GM12878 (cell line): ENCODE measurements around the gene PHF1. TPM values are rescaled to one million over a fixed set of nuclear protein-coding genes. Genes with fewer than 3 reads are reported as not detected.

ENCODE experiments used
- ATAC-seq: fragments of 200-7000 bp; cut with Tn5 transposase; 3 replicates; pipeline ENCODE4 v1.9.1; 2020; ENCODE audit warnings: mild to moderate bottlenecking, moderate library complexity
- BruUV-seq: library from RNA; stranded (reverse); fragments of 400-500 nt; replicated peaks from 2 replicates; lab custom pipeline; 2021; lab: Mats Ljungman, UMichigan
- CTCF ChIA-PET: fragments of 300-600 bp; sonication (Branson Sonifier 250); formaldehyde crosslinking; extraction: SDS; loops from one replicate; lab custom pipeline; 2021; ENCODE audit warnings: inconsistent platforms; lab: Yijun Ruan, JAX
- POLR2A ChIA-PET: fragments of 350-600 bp; formaldehyde crosslinking; extraction: SDS; loops from one replicate; lab custom pipeline; 2021; ENCODE audit warnings: inconsistent platforms; lab: Charles Lee
- RAD21 ChIA-PET: fragments of 300-600 bp; sonication (Branson Sonifier 250); formaldehyde crosslinking; loops from one replicate; lab custom pipeline; 2023; ENCODE audit warnings: antibody characterized with exemption; ENCODE audit not compliant: unreplicated experiment; lab: Charles Lee
- SMC1A ChIA-PET: fragments of 300-600 bp; sonication (Branson Sonifier 250); formaldehyde crosslinking; loops from one replicate; lab custom pipeline; 2023; ENCODE audit not compliant: unreplicated experiment, uncharacterized antibody; lab: Charles Lee
- DNase-seq: peaks from one replicate; pipeline ENCODE4 v3.0.0-alpha.2; 2011; ENCODE audit warnings: low read depth, low spot score
- FAIRE-seq: peaks from 3 replicates; lab custom pipeline; 2011; peaks lifted over from hg19 to GRCh38; lab: Jason Lieb, UNC
- H2AFZ ChIP-seq: 2 replicates; pipeline ENCODE4 v1.6.0; 2011; ENCODE audit warnings: low read depth, low read length, control low read depth; ENCODE audit not compliant: control insufficient read depth
- H3K27ac ChIP-seq: 2 replicates; pipeline ENCODE4 v1.5.1; 2011; ENCODE audit warnings: control low read depth; ENCODE audit not compliant: control insufficient read depth, insufficient read depth
- H3K27me3 ChIP-seq, 2 experiments: replicated peaks in 1 of 2; 2 replicates each; pipeline versions ENCODE4 v1.6.0 to v1.6.1; 2011; ENCODE audit warnings: low read length in 1 of 2; ENCODE audit not compliant: control insufficient read depth in 2 of 2, insufficient read depth in 2 of 2
- H3K36me3 ChIP-seq, 2 experiments: 2 replicates each; pipeline ENCODE4 v1.5.1; 2011; ENCODE audit warnings: low read length in 1 of 2; ENCODE audit not compliant: control insufficient read depth in 2 of 2, insufficient read depth in 2 of 2
- H3K4me1 ChIP-seq: 2 replicates; pipeline ENCODE4 v1.6.1; 2011; ENCODE audit warnings: mild to moderate bottlenecking, low read length, moderate library complexity, mixed read lengths; ENCODE audit not compliant: control insufficient read depth, insufficient read depth
- H3K4me2 ChIP-seq: 2 replicates; pipeline ENCODE4 v1.6.0; 2011; ENCODE audit warnings: control low read depth; ENCODE audit not compliant: control insufficient read depth, insufficient read depth
- H3K4me3 ChIP-seq: fragments of 200-600 bp; sonication (generic); 2 replicates; pipeline ENCODE4 v1.5.1; 2016
- H3K79me2 ChIP-seq: 2 replicates; pipeline ENCODE4 v1.6.0; 2011; ENCODE audit warnings: low read length; ENCODE audit not compliant: control insufficient read depth, insufficient read depth
- H3K9ac ChIP-seq: 2 replicates; pipeline ENCODE4 v1.8.0; 2011; ENCODE audit warnings: low read length, control low read depth, mixed read lengths; ENCODE audit not compliant: control insufficient read depth, insufficient read depth
- H3K9me3 ChIP-seq: replicated peaks from 3 replicates; pipeline ENCODE4 v1.5.1; 2011; ENCODE audit warnings: mild to moderate bottlenecking, low read length; ENCODE audit not compliant: control insufficient read depth, insufficient read depth
- H4K20me1 ChIP-seq: 2 replicates; pipeline ENCODE4 v1.6.0; 2011; ENCODE audit not compliant: control insufficient read depth, insufficient read depth
- DPF2 ChIP-seq: fragments of 450-650 bp; IDR thresholded peaks from 2 replicates; pipeline ENCODE4 v1.6.1; 2017; ENCODE audit warnings: mild to moderate bottlenecking
- LARP7 ChIP-seq: fragments of 450-650 bp; IDR thresholded peaks from 2 replicates; pipeline ENCODE4 v1.6.1; 2017; ENCODE audit warnings: mild to moderate bottlenecking
- NBN ChIP-seq: fragments of 450-650 bp; IDR thresholded peaks from 2 replicates; pipeline ENCODE4 v1.6.1; 2016
- SMAD5 ChIP-seq: IDR thresholded peaks from 2 replicates; pipeline ENCODE4 v1.6.1; 2016; ENCODE audit warnings: antibody characterized with exemption, low read depth
- SMARCA5 ChIP-seq: fragments of 450-650 bp; IDR thresholded peaks from 2 replicates; pipeline ENCODE4 v1.6.1; 2017; ENCODE audit warnings: mild to moderate bottlenecking
- STAT1 ChIP-seq: fragments of 450-650 bp; conservative IDR thresholded peaks from 2 replicates; pipeline ENCODE4 v1.6.1; 2014; ENCODE audit warnings: antibody characterized with exemption, mild to moderate bottlenecking
- WGBS: methylation state at CpG from one replicate; pipeline ENCODE4 v1.1.6; 2016; ENCODE audit warnings: low lambda C conversion rate; ENCODE audit not compliant: insufficient replicate concordance, insufficient coverage; ENCODE audit errors: missing lambda C conversion rate; 5-methylcytosine and 5-hydroxymethylcytosine counted together
- in situ Hi-C: fragments of 300-500 bp; cut with MboI; formaldehyde crosslinking; loops from 9 replicates; pipeline ENCODE4 v1.14.3; 2018; ENCODE audit warnings: mixed read lengths
- intact Hi-C: fragments of 100-400 bp; cut with micrococcal nuclease; formaldehyde crosslinking; loops from one replicate; pipeline ENCODE4 v1.14.2; 2022; ENCODE audit not compliant: unreplicated experiment
- polyA plus RNA-seq, 11 experiments: library from polyadenylated mRNA; depleted of rRNA in 4 of 11; unstranded in 6 of 11; stranded (reverse) in 5 of 11; fragments of >200 nt; fragmentation: Nextera tagmentation in 4 of 11; fragmentation: Illumina TruSeq in 1 of 11; extraction: Ambion mirVana in 4 of 11; extraction: Trizol in 1 of 11; gene quantifications; 1 replicate in 1 of 11; 2 replicates in 10 of 11; pipeline versions ENCODE4 v1.2.1 to v1.2.3, GENCODE V29; 2011 to 2016; ENCODE audit warnings: inconsistent platforms in 2 of 11, missing spikeins in 2 of 11, low read depth in 1 of 11
- total RNA-seq, 4 experiments: library from RNA; depleted of rRNA in 3 of 4; stranded (reverse); fragments of >200 nt in 3 of 4; fragmentation: Illumina TruSeq in 1 of 4; extraction: Trizol in 1 of 4; gene quantifications; 2 replicates each; pipeline versions ENCODE4 v1.2.1 to v1.2.3, GENCODE V29; 2013 to 2021
- TF ChIP-seq, protein P1 (sequence below): fragments of 450-650 bp; conservative IDR thresholded peaks from 2 replicates; pipeline ENCODE4 v1.6.1; 2017; ENCODE audit warnings: mild to moderate bottlenecking, moderate library complexity
- TF ChIP-seq, protein P2 (sequence below): fragments of 450-650 bp; IDR thresholded peaks from 2 replicates; pipeline ENCODE4 v1.6.1; 2017; ENCODE audit warnings: mild to moderate bottlenecking, moderate library complexity

PHF1 gene
- total and polyA plus RNA-seq, 10 of the 15 experiments (the other 5 are each of a cell fraction or from before 2014, with no cell fraction given) = 1.3 to 17.8 (median 6.2) TPM

DNA sequence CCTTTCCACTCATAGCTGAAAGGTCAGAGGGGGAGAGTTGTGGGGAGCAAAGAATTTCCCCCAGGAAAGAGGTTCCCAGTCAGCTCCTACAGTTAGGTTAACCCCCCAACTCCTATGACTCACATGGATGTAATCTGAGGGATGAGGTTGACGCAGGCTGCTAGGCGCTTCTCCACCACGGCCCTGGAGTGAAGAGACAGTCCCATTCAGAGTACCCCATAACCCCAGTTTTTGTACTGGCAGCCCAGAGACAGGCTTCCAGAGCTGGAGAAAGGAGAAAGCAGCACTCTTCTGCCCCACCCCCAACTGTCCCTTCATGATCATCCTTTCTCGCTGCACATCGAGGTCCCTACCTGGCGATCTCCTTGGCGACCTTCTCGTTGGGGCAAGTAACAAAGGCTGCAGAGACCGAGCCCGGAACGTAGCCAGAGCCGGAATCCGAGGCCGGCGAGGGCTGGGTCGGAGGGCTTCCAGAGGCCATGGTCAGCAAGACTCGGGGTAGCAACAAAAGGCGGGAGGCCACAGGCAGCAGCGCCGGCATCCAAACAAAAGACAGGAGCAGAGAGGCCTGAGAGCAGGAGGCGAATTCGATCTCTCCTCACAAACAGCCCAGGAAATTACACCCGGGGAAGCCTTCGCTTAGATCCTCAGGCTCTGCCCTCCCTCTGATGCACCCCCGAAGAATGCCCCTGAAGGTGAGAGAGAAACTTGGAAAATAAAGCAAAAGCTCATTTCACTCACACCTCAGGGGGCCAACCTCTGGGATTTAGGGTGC, 6.5 kb downstream of the PHF1 start:
- TF ChIP-seq, protein P1, sequence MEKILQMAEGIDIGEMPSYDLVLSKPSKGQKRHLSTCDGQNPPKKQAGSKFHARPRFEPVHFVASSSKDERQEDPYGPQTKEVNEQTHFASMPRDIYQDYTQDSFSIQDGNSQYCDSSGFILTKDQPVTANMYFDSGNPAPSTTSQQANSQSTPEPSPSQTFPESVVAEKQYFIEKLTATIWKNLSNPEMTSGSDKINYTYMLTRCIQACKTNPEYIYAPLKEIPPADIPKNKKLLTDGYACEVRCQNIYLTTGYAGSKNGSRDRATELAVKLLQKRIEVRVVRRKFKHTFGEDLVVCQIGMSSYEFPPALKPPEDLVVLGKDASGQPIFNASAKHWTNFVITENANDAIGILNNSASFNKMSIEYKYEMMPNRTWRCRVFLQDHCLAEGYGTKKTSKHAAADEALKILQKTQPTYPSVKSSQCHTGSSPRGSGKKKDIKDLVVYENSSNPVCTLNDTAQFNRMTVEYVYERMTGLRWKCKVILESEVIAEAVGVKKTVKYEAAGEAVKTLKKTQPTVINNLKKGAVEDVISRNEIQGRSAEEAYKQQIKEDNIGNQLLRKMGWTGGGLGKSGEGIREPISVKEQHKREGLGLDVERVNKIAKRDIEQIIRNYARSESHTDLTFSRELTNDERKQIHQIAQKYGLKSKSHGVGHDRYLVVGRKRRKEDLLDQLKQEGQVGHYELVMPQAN = peak; percentile 75
- no peak for TF ChIP-seq NBN
- TF ChIP-seq LARP7 = peak; percentile 63; the same call in 1 of the 2 replicates
- TF ChIP-seq DPF2 = peak; percentile 32; the same call in 1 of the 2 replicates
- TF ChIP-seq, protein P2, sequence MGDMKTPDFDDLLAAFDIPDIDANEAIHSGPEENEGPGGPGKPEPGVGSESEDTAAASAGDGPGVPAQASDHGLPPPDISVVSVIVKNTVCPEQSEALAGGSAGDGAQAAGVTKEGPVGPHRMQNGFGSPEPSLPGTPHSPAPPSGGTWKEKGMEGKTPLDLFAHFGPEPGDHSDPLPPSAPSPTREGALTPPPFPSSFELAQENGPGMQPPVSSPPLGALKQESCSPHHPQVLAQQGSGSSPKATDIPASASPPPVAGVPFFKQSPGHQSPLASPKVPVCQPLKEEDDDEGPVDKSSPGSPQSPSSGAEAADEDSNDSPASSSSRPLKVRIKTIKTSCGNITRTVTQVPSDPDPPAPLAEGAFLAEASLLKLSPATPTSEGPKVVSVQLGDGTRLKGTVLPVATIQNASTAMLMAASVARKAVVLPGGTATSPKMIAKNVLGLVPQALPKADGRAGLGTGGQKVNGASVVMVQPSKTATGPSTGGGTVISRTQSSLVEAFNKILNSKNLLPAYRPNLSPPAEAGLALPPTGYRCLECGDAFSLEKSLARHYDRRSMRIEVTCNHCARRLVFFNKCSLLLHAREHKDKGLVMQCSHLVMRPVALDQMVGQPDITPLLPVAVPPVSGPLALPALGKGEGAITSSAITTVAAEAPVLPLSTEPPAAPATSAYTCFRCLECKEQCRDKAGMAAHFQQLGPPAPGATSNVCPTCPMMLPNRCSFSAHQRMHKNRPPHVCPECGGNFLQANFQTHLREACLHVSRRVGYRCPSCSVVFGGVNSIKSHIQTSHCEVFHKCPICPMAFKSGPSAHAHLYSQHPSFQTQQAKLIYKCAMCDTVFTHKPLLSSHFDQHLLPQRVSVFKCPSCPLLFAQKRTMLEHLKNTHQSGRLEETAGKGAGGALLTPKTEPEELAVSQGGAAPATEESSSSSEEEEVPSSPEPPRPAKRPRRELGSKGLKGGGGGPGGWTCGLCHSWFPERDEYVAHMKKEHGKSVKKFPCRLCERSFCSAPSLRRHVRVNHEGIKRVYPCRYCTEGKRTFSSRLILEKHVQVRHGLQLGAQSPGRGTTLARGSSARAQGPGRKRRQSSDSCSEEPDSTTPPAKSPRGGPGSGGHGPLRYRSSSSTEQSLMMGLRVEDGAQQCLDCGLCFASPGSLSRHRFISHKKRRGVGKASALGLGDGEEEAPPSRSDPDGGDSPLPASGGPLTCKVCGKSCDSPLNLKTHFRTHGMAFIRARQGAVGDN = peak; percentile 32; the same call in 1 of the 2 replicates
- TF ChIP-seq STAT1 = no peak
- TF ChIP-seq SMAD5 = 0 out of 2 replicates have a peak, but pooled peaks have one; percentile 22
- TF ChIP-seq SMARCA5 = peak; percentile 15; the same call in 1 of the 2 replicates
- FAIRE-seq (no peak), DNase-seq (no peak), ATAC-seq (no peak)
- H3K79me2 ChIP-seq = peaks cover 30% of the 10 kb centered on the region
- intact Hi-C loops = loop anchor here (5.0 kb wide), 1 partner anchor 100 kb away; the partner anchor contains the start of gene ZBTB22
- ChIA-PET CTCF (interaction anchor here (0.6 to 5.3 kb wide), 8 partner anchors 9 to 118 kb away, joined by 3 to 25 read pairs (median 6); partner anchors contain the start of genes ZBTB22 and ZBTB9), POLR2A (interaction anchor here (1.2 to 2.7 kb wide), 7 partner anchors 8 to 162 kb away, joined by 3 to 14 read pairs (median 7); partner anchors contain the start of genes PFDN6 and WDR46), RAD21 (interaction anchor here (0.9 to 1.9 kb wide), 5 partner anchors 8 to 190 kb away, joined by 3 to 11 read pairs (median 6); partner anchors contain the start of genes BAK1 and ZBTB9), SMC1A (interaction anchor here (0.7 to 2.1 kb wide), 5 partner anchors 8 to 21 kb away, joined by 3 to 8 read pairs (median 3); no protein-coding TSS in a partner anchor)
- in situ Hi-C loops = no loop called here
- H3K4me3 ChIP-seq = peak overlapping the region; percentile 98
- peak overlapping the region; percentile 91 for H3K27ac ChIP-seq
- H3K9ac ChIP-seq = peak overlapping the region; percentile 91
- peak overlapping the region; percentile 69 for H3K4me2 ChIP-seq
- TSS peak; percentile 92 for BruUV-seq
- no peaks in the 10 kb centered on the region; the same call in 1 of the 2 replicates for H4K20me1 ChIP-seq
- H2AFZ ChIP-seq = peak overlapping the region; percentile 83
- no peaks in the 10 kb centered on the region; a peak in 1 of 4 replicates for H3K27me3 ChIP-seq
- peaks cover 0 to 4% of the 10 kb centered on the region in 2 experiments; a peak in 2 of 4 replicates for H3K36me3 ChIP-seq
- H3K4me1 ChIP-seq = peaks cover 30% of the 10 kb centered on the region
- no peaks in the 10 kb centered on the region for H3K9me3 ChIP-seq
- WGBS = under 1% methylated on average over 25 of the region's 25 CpGs
